ENCODE data around the gene RRP12. TPM values are rescaled to one million over a fixed set of nuclear protein-coding genes. Genes with fewer than 3 reads are reported as not detected.

RRP12 gene
- total RNA-seq, 4 donors from 2014 or later, result 14.7 to 50.7 (median 24.4) TPM

- H3K36me3 ChIP-seq, result peaks cover 0 to 63% (median 0%) of the 10 kb centered on the region in 3 donors
- H3K27ac ChIP-seq, result no peak overlapping the region
Measured at GRCh38 chr10:97356918-97357317, 44.2 kb downstream of the RRP12 start.

GRCh38 chr10:97356318-97356914 is 44.7 kb downstream of the RRP12 start:
- no peak for DNase-seq (ENCODE audit: low spot score in 2 of 2)
- Histone ChIP-seq H3K36me3 (peaks cover 0 to 58% (median 0%) of the 10 kb centered on the region in 3 donors), H3K27ac (no peak overlapping the region), H3K4me3 (no peak overlapping the region), H3K9me3 (no peaks in the 10 kb centered on the region), H3K27me3 (no peaks in the 10 kb centered on the region), H3K4me1 (peaks cover 0 to 11% (median 0%) of the 10 kb centered on the region in 4 donors)
- TF ChIP-seq EP300 (IDR thresholded peaks at IDR 0.05) (no peak), CTCF (IDR thresholded peaks at IDR 0.05) (no peak), POLR2A (IDR thresholded peaks at IDR 0.05) (no peak)
- 80% methylated on average over 6 of the region's 6 CpGs for WGBS, 2 donors

More at GRCh38 chr10:97356918-97357317, 44.2 kb downstream of the RRP12 start:
- Histone ChIP-seq H3K4me3 (no peak overlapping the region), H3K27me3 (no peaks in the 10 kb centered on the region), H3K9me3 (no peaks in the 10 kb centered on the region), H3K4me1 (peaks cover 0 to 11% (median 0%) of the 10 kb centered on the region in 4 donors)
- no peak for TF ChIP-seq CTCF (IDR thresholded peaks at IDR 0.05)
- TF ChIP-seq POLR2A (IDR thresholded peaks at IDR 0.05), result no peak
- TF ChIP-seq EP300 (IDR thresholded peaks at IDR 0.05), result no peak
- 88% methylated on average over 1 to 7 of the region's 7 CpGs for WGBS, 2 donors
- DNase-seq (ENCODE audit: low spot score in 2 of 2), result no peak

GRCh38 chr10:97355571-97355975 is 45.6 kb downstream of the RRP12 start:
- Histone ChIP-seq H3K4me3 (no peak overlapping the region), H3K27ac (no peak overlapping the region), H3K27me3 (no peaks in the 10 kb centered on the region), H3K36me3 (peaks cover 0 to 49% (median 0%) of the 10 kb centered on the region in 3 donors), H3K4me1 (peaks cover 0 to 11% (median 0%) of the 10 kb centered on the region in 4 donors), H3K9me3 (no peaks in the 10 kb centered on the region)
- 46 to 52% methylated on average over 5 of the region's 5 CpGs for WGBS, 2 donors
- DNase-seq (ENCODE audit: low spot score in 2 of 2), result peak in 1 of 2 donors; percentile 31
- TF ChIP-seq POLR2A (IDR thresholded peaks at IDR 0.05), result no peak
- TF ChIP-seq EP300 (IDR thresholded peaks at IDR 0.05), result peak in 1 of 2 donors; percentile 23
- TF ChIP-seq CTCF (IDR thresholded peaks at IDR 0.05), result peak in 4 of 5 experiments; percentile 13 to 61 (median 39)

GRCh38 chr10:97353945-97354344 is 47.2 kb downstream of the RRP12 start:
- H3K27ac ChIP-seq, result no peak overlapping the region
- no peaks in the 10 kb centered on the region for H3K27me3 ChIP-seq
- H3K9me3 ChIP-seq, result no peaks in the 10 kb centered on the region
- no peak overlapping the region for H3K4me3 ChIP-seq
- no peak for DNase-seq (ENCODE audit: low spot score in 2 of 2)
- WGBS, 2 donors, result 85 to 90% methylated on average over 4 of the region's 4 CpGs
- H3K36me3 ChIP-seq, result peaks cover 0 to 33% (median 0%) of the 10 kb centered on the region in 3 donors
- TF ChIP-seq POLR2A (IDR thresholded peaks at IDR 0.05) (no peak), CTCF (IDR thresholded peaks at IDR 0.05) (no peak), EP300 (IDR thresholded peaks at IDR 0.05) (no peak)
- H3K4me1 ChIP-seq, result peaks cover 0 to 11% (median 0%) of the 10 kb centered on the region in 4 donors

GRCh38 chr10:97349752-97350513 is 51.2 kb downstream of the RRP12 start:
- H3K9me3 ChIP-seq, result no peaks in the 10 kb centered on the region
- TF ChIP-seq EP300 (IDR thresholded peaks at IDR 0.05) (no peak), CTCF (IDR thresholded peaks at IDR 0.05) (no peak), POLR2A (IDR thresholded peaks at IDR 0.05) (no peak)
- no peaks in the 10 kb centered on the region for H3K27me3 ChIP-seq
- 91 to 95% methylated on average over 12 of the region's 12 CpGs for WGBS, 2 donors
- DNase-seq (ENCODE audit: low spot score in 2 of 2), result no peak
- H3K27ac ChIP-seq, result no peak overlapping the region
- no peaks in the 10 kb centered on the region for H3K4me1 ChIP-seq
- no peak overlapping the region for H3K4me3 ChIP-seq
- no peaks in the 10 kb centered on the region for H3K36me3 ChIP-seq
